Mesothelial cell of epicardium (in vitro differentiated cells): ENCODE measurements around the gene PGAP2. TPM values are rescaled to one million over a fixed set of nuclear protein-coding genes. Genes with fewer than 3 reads are reported as not detected.

ENCODE experiments used
- DNase-seq, 2 experiments: peaks; one replicate each; pipeline ENCODE4 v3.0.0; 2021; ENCODE audit warnings: low spot score in 2 of 2; ENCODE audit not compliant: unreplicated experiment in 2 of 2
- H3K27ac Mint-ChIP-seq: 2 replicates; pipeline ENCODE4 v1.8.0; 2021; ENCODE audit warnings: mixed read lengths
- H3K27me3 Mint-ChIP-seq: 2 replicates; pipeline ENCODE4 v1.8.0; 2021; ENCODE audit warnings: low read depth, mixed read lengths
- H3K36me3 Mint-ChIP-seq: 2 replicates; pipeline ENCODE4 v1.8.0; 2021; ENCODE audit warnings: mixed read lengths
- H3K4me1 Mint-ChIP-seq: 2 replicates; pipeline ENCODE4 v1.8.0; 2021; ENCODE audit warnings: mixed read lengths
- H3K4me3 Mint-ChIP-seq: 2 replicates; pipeline ENCODE4 v1.8.0; 2021; ENCODE audit warnings: mild to moderate bottlenecking, moderate library complexity, mixed read lengths
- H3K9me3 Mint-ChIP-seq: 2 replicates; pipeline ENCODE4 v1.8.0; 2021; ENCODE audit warnings: mixed read lengths
- total RNA-seq: library from RNA; stranded (reverse); gene quantifications from 3 replicates; pipeline ENCODE4 v1.2.1, GENCODE V29; 2021
- TF ChIP-seq, protein P1 (sequence below): fragments of 200-600 bp; sonication (generic); IDR thresholded peaks from one replicate; pipeline ENCODE4 v1.5.0; 2021; ENCODE audit warnings: antibody characterized with exemption; ENCODE audit not compliant: unreplicated experiment

The PGAP2 gene
- total RNA-seq, 1 donor from 2014 or later, result 47.6 TPM

GRCh38 chr11:3796002-3796311 is 12.4 kb upstream of the PGAP2 start:
- Mint-ChIP-seq H3K27ac (peak overlapping the region; percentile 100), H3K4me1 (peaks cover 23% of the 10 kb centered on the region)

GRCh38 chr11:3796346-3796745 is 12.0 kb upstream of the PGAP2 start:
- H3K27ac Mint-ChIP-seq, result peak overlapping the region; percentile 100
- H3K4me3 Mint-ChIP-seq, result peak overlapping the region; percentile 85
- peaks cover 14% of the 10 kb centered on the region for H3K36me3 Mint-ChIP-seq
- H3K4me1 Mint-ChIP-seq, result peaks cover 23% of the 10 kb centered on the region
- H3K27me3 Mint-ChIP-seq, result no peaks in the 10 kb centered on the region
- TF ChIP-seq, protein P1, sequence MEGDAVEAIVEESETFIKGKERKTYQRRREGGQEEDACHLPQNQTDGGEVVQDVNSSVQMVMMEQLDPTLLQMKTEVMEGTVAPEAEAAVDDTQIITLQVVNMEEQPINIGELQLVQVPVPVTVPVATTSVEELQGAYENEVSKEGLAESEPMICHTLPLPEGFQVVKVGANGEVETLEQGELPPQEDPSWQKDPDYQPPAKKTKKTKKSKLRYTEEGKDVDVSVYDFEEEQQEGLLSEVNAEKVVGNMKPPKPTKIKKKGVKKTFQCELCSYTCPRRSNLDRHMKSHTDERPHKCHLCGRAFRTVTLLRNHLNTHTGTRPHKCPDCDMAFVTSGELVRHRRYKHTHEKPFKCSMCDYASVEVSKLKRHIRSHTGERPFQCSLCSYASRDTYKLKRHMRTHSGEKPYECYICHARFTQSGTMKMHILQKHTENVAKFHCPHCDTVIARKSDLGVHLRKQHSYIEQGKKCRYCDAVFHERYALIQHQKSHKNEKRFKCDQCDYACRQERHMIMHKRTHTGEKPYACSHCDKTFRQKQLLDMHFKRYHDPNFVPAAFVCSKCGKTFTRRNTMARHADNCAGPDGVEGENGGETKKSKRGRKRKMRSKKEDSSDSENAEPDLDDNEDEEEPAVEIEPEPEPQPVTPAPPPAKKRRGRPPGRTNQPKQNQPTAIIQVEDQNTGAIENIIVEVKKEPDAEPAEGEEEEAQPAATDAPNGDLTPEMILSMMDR, result no peak
- no peak for DNase-seq
- H3K9me3 Mint-ChIP-seq, result no peaks in the 10 kb centered on the region

More at GRCh38 chr11:3796002-3796311, 12.4 kb upstream of the PGAP2 start:
- Mint-ChIP-seq H3K36me3 (peaks cover 14% of the 10 kb centered on the region), H3K9me3 (no peaks in the 10 kb centered on the region), H3K4me3 (peak overlapping the region; percentile 85), H3K27me3 (no peaks in the 10 kb centered on the region)
- DNase-seq, result no peak
- TF ChIP-seq, protein P1, result no peak

GRCh38 chr11:3796801-3797328 is 11.5 kb upstream of the PGAP2 start:
- TF ChIP-seq, protein P1, result no peak
- Mint-ChIP-seq H3K27me3 (no peaks in the 10 kb centered on the region), H3K4me1 (peaks cover 23% of the 10 kb centered on the region), H3K36me3 (peaks cover 14% of the 10 kb centered on the region), H3K27ac (peak overlapping the region; percentile 100), H3K9me3 (no peaks in the 10 kb centered on the region), H3K4me3 (peak overlapping the region; percentile 85)
- DNase-seq, result no peak

GRCh38 chr11:3797329-3798090 is 10.8 kb upstream of the PGAP2 start, which contains the start of gene NUP98:
Gene NUP98 (minus strand): TSS chr11:3797554. CDS start chr11:3782117, 15,437 bp downstream.
- Mint-ChIP-seq H3K36me3 (peaks cover 10% of the 10 kb centered on the region), H3K27ac (peak within 1 kb of the TSS; percentile 100), H3K4me3 (peak within 1 kb of the TSS; percentile 85), H3K9me3 (no peaks in the 10 kb centered on the region), H3K27me3 (no peaks in the 10 kb centered on the region), H3K4me1 (peaks cover 23% of the 10 kb centered on the region)
- TF ChIP-seq, protein P1, result no peak
- DNase-seq, result peak; percentile 98 to 100

GRCh38 chr11:3799143-3799542 is 9.2 kb upstream of the PGAP2 start:
- Mint-ChIP-seq H3K36me3 (peaks cover 1% of the 10 kb centered on the region), H3K4me1 (peaks cover 23% of the 10 kb centered on the region), H3K4me3 (no peak overlapping the region), H3K9me3 (no peaks in the 10 kb centered on the region), H3K27ac (peak overlapping the region; percentile 59), H3K27me3 (no peaks in the 10 kb centered on the region)
- DNase-seq, result no peak
- TF ChIP-seq, protein P1, result no peak
